K562 (cell line): ENCODE results near the gene HSPB1. TPM values are rescaled to one million over a fixed set of nuclear protein-coding genes. Genes with fewer than 3 reads are reported as not detected.

Experiments used
- ATF1 ChIP-seq, 2 experiments: fragments of 450-650 bp in 1 of 2; IDR thresholded peaks; 2 replicates each; pipeline ENCODE4 v1.6.1; 2016; ENCODE audit warnings: missing compliant biosample characterization in 1 of 2, missing genetic modification characterization in 1 of 2
- ATF7 ChIP-seq: fragments of 450-650 bp; IDR thresholded peaks from 2 replicates; pipeline ENCODE4 v1.7.1; 2014; ENCODE audit warnings: mild to moderate bottlenecking, moderate library complexity
- CTCFL ChIP-seq: IDR thresholded peaks from 2 replicates; pipeline ENCODE4 v1.6.1; 2011; ENCODE audit warnings: borderline replicate concordance, low read depth, mild to moderate bottlenecking, moderate library complexity, low read length; ENCODE audit not compliant: insufficient read depth, poor library complexity, severe bottlenecking
- HBP1 ChIP-seq: fragments of 450-650 bp; formaldehyde crosslinking; IDR thresholded peaks from 2 replicates; pipeline ENCODE4 v1.4.0; 2022; ENCODE audit warnings: missing genetic modification characterization
- MAX ChIP-seq: sonication (generic); formaldehyde crosslinking; IDR thresholded peaks from 2 replicates; pipeline ENCODE4 v1.9.0; 2022; ENCODE audit warnings: mild to moderate bottlenecking, missing genetic modification reagents
- NONO ChIP-seq, 2 experiments: fragments of 200-400 bp in 1 of 2; fragments of 450-650 bp in 1 of 2; formaldehyde crosslinking in 1 of 2; IDR thresholded peaks; 2 replicates each; pipeline ENCODE4 v1.6.1; 2017; ENCODE audit warnings: low read depth in 2 of 2, mild to moderate bottlenecking in 2 of 2, moderate library complexity in 2 of 2, low read length in 1 of 2
- PRPF4 ChIP-seq: fragments of 200-400 bp; formaldehyde crosslinking; IDR thresholded peaks from one replicate; pipeline ENCODE4 v1.6.1; 2017; ENCODE audit warnings: low read length, low read depth, mild to moderate bottlenecking; ENCODE audit not compliant: insufficient read depth, poor library complexity, severe bottlenecking
- TCF7L2 ChIP-seq: fragments of 150-350 bp; IDR thresholded peaks from 2 replicates; pipeline ENCODE4 v1.6.1; 2016; ENCODE audit warnings: low read depth, mild to moderate bottlenecking, low read length, moderate library complexity
- ZFP36 ChIP-seq: fragments of 150-350 bp; IDR thresholded peaks from 2 replicates; pipeline ENCODE4 v1.6.1; 2018; ENCODE audit warnings: low read length, low read depth; ENCODE audit not compliant: partially characterized antibody
- ZKSCAN1 ChIP-seq: fragments of 150-350 bp; IDR thresholded peaks from 2 replicates; pipeline ENCODE4 v1.6.1; 2016; ENCODE audit warnings: low read depth, low read length
- ZMIZ1 ChIP-seq, 2 experiments: fragments of 150-350 bp in 1 of 2; IDR thresholded peaks; 2 replicates each; pipeline ENCODE4 v1.6.1; 2012 to 2016; ENCODE audit warnings: low read depth in 2 of 2, low read length in 2 of 2, mild to moderate bottlenecking in 1 of 2, moderate library complexity in 1 of 2
- ZNF121 ChIP-seq: sonication (generic); formaldehyde crosslinking; conservative IDR thresholded peaks from 2 replicates; pipeline ENCODE4 v1.8.0; 2022; ENCODE audit warnings: missing genetic modification reagents
- ZNF707 ChIP-seq: fragments of 250-450 bp; sonication (Bioruptor Pico); conservative IDR thresholded peaks from 2 replicates; pipeline ENCODE4 v1.8.0; 2022; ENCODE audit warnings: inconsistent platforms, mild to moderate bottlenecking, moderate library complexity
- ZNF764 ChIP-seq: fragments of 250-450 bp; sonication (Bioruptor Pico); IDR thresholded peaks from 2 replicates; pipeline ENCODE4 v1.4.0; 2020; ENCODE audit warnings: low read depth, mild to moderate bottlenecking, moderate library complexity
- polyA plus RNA-seq, 8 experiments: library from polyadenylated mRNA; depleted of rRNA in 4 of 8; stranded (reverse) in 5 of 8; unstranded in 3 of 8; fragments of >200 nt; fragmentation: Nextera tagmentation in 2 of 8; fragmentation: Illumina TruSeq in 1 of 8; extraction: Ambion mirVana in 2 of 8; extraction: Trizol in 1 of 8; gene quantifications; 2 replicates each; pipeline versions ENCODE4 v1.2.1 to v1.2.3, GENCODE V29; 2011 to 2014; ENCODE audit warnings: inconsistent platforms in 1 of 8, missing spikeins in 1 of 8
- total RNA-seq, 7 experiments: library from RNA; depleted of rRNA in 6 of 7; stranded (reverse); fragments of >200 nt in 6 of 7; fragmentation: Illumina TruSeq in 2 of 7; extraction: Trizol in 2 of 7; gene quantifications; 2 replicates each; pipeline versions ENCODE4 v1.2.1 to v1.2.3, GENCODE V29; 2011 to 2021; ENCODE audit warnings: low replicate concordance in 1 of 7

Gene HSPB1
- total and polyA plus RNA-seq, 9 of the 15 experiments (the other 6 are each of a cell fraction or from before 2014, with no cell fraction given) = 27.1 to 522 (median 138) TPM

GRCh38 chr7:76262683-76263402, 39.6 kb upstream of the HSPB1 start (continued):
- TF ChIP-seq ZNF764 (CRISPR knock-in tag) (no peak), ZNF707 (CRISPR knock-in tag) (no peak), NONO (IDR thresholded peaks at IDR 0.05; ENCODE audit: low read depth in 2 of 2, low read length in 1 of 2) (no peak), CTCFL (no peak), ATF1 (CRISPR knock-in tag; IDR thresholded peaks at IDR 0.05) (no peak), ATF1 (tag; IDR thresholded peaks at IDR 0.05) (no peak), ZFP36 (peak; percentile 59), ZNF121 (CRISPR knock-in tag) (no peak), HBP1 (CRISPR knock-in tag) (no peak), TCF7L2 (no peak), MAX (CRISPR knock-in tag) (no peak), PRPF4 (no peak), ATF7 (0 out of 2 replicates have a peak, but pooled peaks have one; percentile 23), ZKSCAN1 (no peak), ZMIZ1 (IDR thresholded peaks at IDR 0.05; ENCODE audit: low read depth in 2 of 2, low read length in 2 of 2) (no peak)
